Fibroblast of mammary gland (primary cell): ENCODE results near the gene IRF4.

Experiments
- DNase-seq: peaks from one replicate; pipeline ENCODE4 v3.0.0-alpha.2; 2010; ENCODE audit warnings: low read depth
- H3K4me3 ChIP-seq: 2 replicates; pipeline ENCODE4 v1.5.1; 2011; ENCODE audit warnings: low read depth, mild to moderate bottlenecking, low read length, moderate library complexity; ENCODE audit not compliant: control insufficient read depth
- TF ChIP-seq, protein P1 (sequence below): conservative IDR thresholded peaks from 2 replicates; pipeline ENCODE4 v1.5.1; 2011; ENCODE audit warnings: low read depth, low read length, inconsistent platforms; ENCODE audit not compliant: control insufficient read depth, insufficient read depth

IRF4 gene

DNA sequence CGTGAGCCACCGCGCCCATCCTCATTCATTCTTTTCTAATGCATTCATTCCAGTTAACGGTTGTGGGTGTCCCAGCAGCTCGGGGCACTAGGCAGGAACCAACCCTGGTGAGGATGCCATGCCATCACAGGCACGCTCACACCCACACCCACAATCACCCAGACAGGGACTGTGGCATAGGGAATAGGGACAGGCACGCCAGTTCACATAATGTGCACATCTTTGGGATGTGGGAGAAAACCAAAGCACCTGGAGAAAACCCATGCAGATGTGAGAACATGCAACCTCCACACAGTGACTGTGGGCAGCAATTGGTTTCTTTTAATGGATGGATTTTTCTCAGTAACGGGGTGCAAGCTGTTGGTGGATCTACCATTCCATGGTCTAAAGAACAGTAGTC is 64.3 kb downstream of the IRF4 start:
- TF ChIP-seq, protein P1, sequence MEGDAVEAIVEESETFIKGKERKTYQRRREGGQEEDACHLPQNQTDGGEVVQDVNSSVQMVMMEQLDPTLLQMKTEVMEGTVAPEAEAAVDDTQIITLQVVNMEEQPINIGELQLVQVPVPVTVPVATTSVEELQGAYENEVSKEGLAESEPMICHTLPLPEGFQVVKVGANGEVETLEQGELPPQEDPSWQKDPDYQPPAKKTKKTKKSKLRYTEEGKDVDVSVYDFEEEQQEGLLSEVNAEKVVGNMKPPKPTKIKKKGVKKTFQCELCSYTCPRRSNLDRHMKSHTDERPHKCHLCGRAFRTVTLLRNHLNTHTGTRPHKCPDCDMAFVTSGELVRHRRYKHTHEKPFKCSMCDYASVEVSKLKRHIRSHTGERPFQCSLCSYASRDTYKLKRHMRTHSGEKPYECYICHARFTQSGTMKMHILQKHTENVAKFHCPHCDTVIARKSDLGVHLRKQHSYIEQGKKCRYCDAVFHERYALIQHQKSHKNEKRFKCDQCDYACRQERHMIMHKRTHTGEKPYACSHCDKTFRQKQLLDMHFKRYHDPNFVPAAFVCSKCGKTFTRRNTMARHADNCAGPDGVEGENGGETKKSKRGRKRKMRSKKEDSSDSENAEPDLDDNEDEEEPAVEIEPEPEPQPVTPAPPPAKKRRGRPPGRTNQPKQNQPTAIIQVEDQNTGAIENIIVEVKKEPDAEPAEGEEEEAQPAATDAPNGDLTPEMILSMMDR = no peak
- no peak for DNase-seq
- H3K4me3 ChIP-seq = no peak overlapping the region

DNA sequence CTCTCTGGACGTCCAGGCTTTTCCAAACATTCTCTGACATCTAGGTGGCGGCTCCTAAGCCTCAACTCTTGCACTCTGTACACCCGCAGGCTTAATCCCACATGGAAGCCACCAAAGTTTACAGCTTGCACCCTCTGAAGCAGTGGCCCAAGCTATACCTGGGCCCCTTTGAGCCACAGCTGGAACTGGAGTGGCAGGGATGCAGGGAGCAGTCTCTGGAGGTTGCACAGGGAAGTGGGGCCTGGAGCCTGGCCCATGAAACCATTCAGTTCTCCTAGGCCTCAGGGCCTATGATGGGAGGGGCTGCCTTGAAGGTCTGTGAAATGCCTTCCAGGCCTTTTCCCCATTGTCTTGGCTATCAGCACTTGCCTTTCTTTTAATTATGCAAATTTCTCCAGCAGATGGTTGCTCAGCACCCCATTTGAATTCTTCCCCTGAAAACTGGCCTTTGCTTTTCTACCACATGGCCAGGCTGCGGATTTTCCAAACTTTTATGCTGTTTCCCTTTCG is 64.9 kb downstream of the IRF4 start:
- no peak for DNase-seq
- TF ChIP-seq, protein P1 = no peak
- no peak overlapping the region for H3K4me3 ChIP-seq

DNA sequence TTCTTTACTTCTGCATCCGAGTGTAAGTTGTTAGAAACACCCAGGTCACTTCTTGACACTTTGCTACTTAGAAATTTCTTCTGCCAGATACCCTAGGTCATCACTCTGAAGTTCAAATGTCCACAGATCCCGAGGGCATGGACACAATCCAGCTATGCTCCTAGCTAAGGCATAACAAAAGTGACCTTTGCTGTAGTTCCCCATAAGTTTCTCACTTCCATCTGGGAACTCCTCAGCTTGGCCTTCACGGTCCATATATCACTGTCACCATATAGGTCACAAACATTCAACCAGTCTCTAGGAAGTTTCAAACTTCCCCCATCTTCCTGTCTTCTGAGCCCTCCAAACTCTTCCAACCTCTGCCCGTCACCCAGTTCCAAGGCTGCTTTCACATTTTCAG is 65.3 kb downstream of the IRF4 start:
- no peak for DNase-seq
- TF ChIP-seq, protein P1 = no peak
- H3K4me3 ChIP-seq = no peak overlapping the region
